Peyer's patch (tissue), 4 donors: ENCODE data around the gene SLC27A4.

Experiments used
- CTCF ChIP-seq, 6 experiments: fragments of 450-650 bp in 4 of 6; fragments of 200-600 bp in 2 of 6; sonication (generic) in 1 of 6; IDR thresholded peaks; one replicate each; pipeline ENCODE4 v1.5.1; 2017 to 2019; ENCODE audit warnings: antibody characterized with exemption in 6 of 6, mild to moderate bottlenecking in 3 of 6, moderate library complexity in 1 of 6
- POLR2A ChIP-seq, 2 donors: fragments of 450-650 bp; IDR thresholded peaks; one replicate each; pipeline ENCODE4 v1.5.1; 2017; ENCODE audit warnings: antibody characterized with exemption in 2 of 2, mild to moderate bottlenecking in 2 of 2, moderate library complexity in 2 of 2

GRCh38 chr9:128321343-128321742 lies 19.0 kb upstream of the SLC27A4 start:
- TF ChIP-seq POLR2A (IDR thresholded peaks at IDR 0.05) (no peak), CTCF (IDR thresholded peaks at IDR 0.05) (no peak)
